GM12865 (cell line): ENCODE results near the gene CGB5.
"Not testable (repeated sequence)": the region's sequence is repeated elsewhere in the genome, so short reads cannot be mapped to it uniquely, and the experiment has no call there.

ENCODE experiments used
- DNase-seq: peaks from one replicate; pipeline ENCODE4 v3.0.0; 2010; ENCODE audit warnings: low read depth
- H3K4me3 ChIP-seq: 2 replicates; pipeline ENCODE4 v1.5.1; 2011; ENCODE audit warnings: mild to moderate bottlenecking, low read depth, low read length, control low read depth
- CTCF ChIP-seq: IDR thresholded peaks from 2 replicates; pipeline ENCODE4 v1.5.1; 2011; ENCODE audit warnings: low read length, control low read depth, low read depth, inconsistent platforms; ENCODE audit not compliant: insufficient read depth; ENCODE audit errors: missing control alignments

Gene CGB5

GRCh38 chr19:49017041-49017665 lies 26.5 kb upstream of the CGB5 start, which contains the start of gene LHB:
TSS of gene LHB (minus strand) at chr19:49017091. CDS start at chr19:49017081, 10 bp downstream.
- DNase-seq = no peak
- peak within 1 kb of the TSS; percentile 0 for H3K4me3 ChIP-seq
- no peak for TF ChIP-seq CTCF

GRCh38 chr19:49017666-49018351 lies 25.8 kb upstream of the CGB5 start:
- peak; percentile 64 for DNase-seq
- TF ChIP-seq CTCF = peak; percentile 57
- H3K4me3 ChIP-seq = peak overlapping the region; percentile 0

GRCh38 chr19:49018388-49019241 lies 25.0 kb upstream of the CGB5 start:
- H3K4me3 ChIP-seq = peak overlapping the region; percentile 0
- DNase-seq = not testable (repeated sequence)

GRCh38 chr19:49019242-49019932 lies 24.3 kb upstream of the CGB5 start:
- DNase-seq = peak; percentile 41
- no peak for TF ChIP-seq CTCF
- no peak overlapping the region for H3K4me3 ChIP-seq

GRCh38 chr19:49020342-49020741 lies 23.3 kb upstream of the CGB5 start:
- H3K4me3 ChIP-seq = no peak overlapping the region
- TF ChIP-seq CTCF = no peak
- DNase-seq = no peak

GRCh38 chr19:49020931-49021895 lies 22.4 kb upstream of the CGB5 start:
- no peak overlapping the region for H3K4me3 ChIP-seq
- no peak for TF ChIP-seq CTCF
- no peak for DNase-seq
